K562 (cell line): ENCODE results near the gene SCN5A. TPM values are rescaled to one million over a fixed set of nuclear protein-coding genes. Genes with fewer than 3 reads are reported as not detected.

Experiments used
- ATAC-seq: fragments of 200-7000 bp; cut with Tn5 transposase; 3 replicates; pipeline ENCODE4 v1.9.1; 2020; ENCODE audit warnings: moderate library complexity
- BruUV-seq: library from RNA; stranded (reverse); fragments of 400-500 nt; replicated peaks from 2 replicates; lab custom pipeline; 2021; lab: Mats Ljungman, UMichigan
- CTCF ChIA-PET: fragments of 300-600 bp; formaldehyde crosslinking; extraction: SDS; loops from one replicate; lab custom pipeline; 2021; ENCODE audit warnings: low intra/inter-chr PET ratio; lab: Yijun Ruan, JAX
- POLR2A ChIA-PET: fragments of 300-600, 350-650 bp; sonication (Branson Sonifier 250); formaldehyde crosslinking; extraction: SDS; loops from one replicate; lab custom pipeline; 2021; ENCODE audit warnings: antibody characterized with exemption, inconsistent platforms; lab: Yijun Ruan, JAX
- DNase-seq, 4 experiments: peaks; one replicate each; pipeline versions ENCODE4 v3.0.0 to v3.0.0-alpha.2; 2011 to 2018; ENCODE audit warnings: low spot score in 3 of 4, mixed read lengths in 3 of 4; ENCODE audit errors: extremely low read depth in 1 of 4
- FAIRE-seq: peaks from 2 replicates; lab custom pipeline; 2011; peaks lifted over from hg19 to GRCh38; lab: Jason Lieb, UNC
- H2AFZ ChIP-seq: 2 replicates; pipeline ENCODE4 v1.6.0; 2011; ENCODE audit warnings: low read depth, low read length, control low read depth, inconsistent platforms
- H3K27ac ChIP-seq: fragments of 200-600 bp; 3 replicates; pipeline ENCODE4 v1.8.0; 2011; ENCODE audit warnings: low read depth, mild to moderate bottlenecking, control low read depth, inconsistent platforms, low read length, moderate library complexity, mixed read lengths; ENCODE audit errors: extremely low read depth
- H3K27me3 ChIP-seq, 2 experiments: fragments of 300-600 bp in 1 of 2; 2 replicates in 1 of 2; 3 replicates in 1 of 2; pipeline versions ENCODE4 v1.6.0 to v1.8.0; 2011; ENCODE audit warnings: inconsistent platforms in 2 of 2, low read length in 2 of 2, mild to moderate bottlenecking in 1 of 2, mixed read lengths in 1 of 2, moderate library complexity in 1 of 2; ENCODE audit not compliant: control insufficient read depth in 2 of 2, insufficient read depth in 2 of 2
- H3K36me3 ChIP-seq: fragments of 300-600 bp; 3 replicates; pipeline ENCODE4 v1.8.0; 2011; ENCODE audit warnings: mild to moderate bottlenecking, low read length, inconsistent platforms; ENCODE audit not compliant: control insufficient read depth, insufficient read depth
- H3K4me1 ChIP-seq, 2 experiments: fragments of 200-600 bp in 1 of 2; replicated peaks in 1 of 2; 2 replicates in 1 of 2; 3 replicates in 1 of 2; pipeline versions ENCODE4 v1.5.1 to v1.8.0; 2011; ENCODE audit warnings: inconsistent platforms in 2 of 2, low read length in 2 of 2, mild to moderate bottlenecking in 1 of 2, mixed read lengths in 1 of 2, moderate library complexity in 1 of 2; ENCODE audit not compliant: control insufficient read depth in 2 of 2, insufficient read depth in 2 of 2
- H3K4me2 ChIP-seq: 2 replicates; pipeline ENCODE4 v1.6.1; 2011; ENCODE audit warnings: low read length, control low read depth, inconsistent platforms, mixed read lengths; ENCODE audit not compliant: insufficient read depth
- H3K4me3 ChIP-seq: fragments of 200-600 bp; sonication (generic), shearing (Covaris generic); 2 replicates; pipeline ENCODE4 v1.5.1; 2016; ENCODE audit warnings: control low read depth, inconsistent platforms
- H3K79me2 ChIP-seq: fragments of 200-600 bp; 3 replicates; pipeline ENCODE4 v1.8.0; 2011; ENCODE audit warnings: low read length, inconsistent platforms; ENCODE audit not compliant: control insufficient read depth, insufficient read depth
- H3K9ac ChIP-seq, 2 experiments: 2 replicates each; pipeline versions ENCODE4 v1.6.0 to v1.6.1; 2011; ENCODE audit warnings: low read depth in 2 of 2, low read length in 2 of 2, control low read depth in 1 of 2, inconsistent platforms in 1 of 2, mild to moderate bottlenecking in 1 of 2, mixed read lengths in 1 of 2; ENCODE audit not compliant: insufficient read depth in 1 of 2
- H3K9me1 ChIP-seq: one replicate; pipeline ENCODE4 v1.6.0; 2011; ENCODE audit warnings: inconsistent platforms, mild to moderate bottlenecking, low read length, moderate library complexity; ENCODE audit not compliant: control insufficient read depth, insufficient read depth
- H3K9me3 ChIP-seq: replicated peaks from 2 replicates; pipeline ENCODE4 v1.5.1; 2011; ENCODE audit warnings: low read depth, low read length, inconsistent platforms; ENCODE audit not compliant: control insufficient read depth, insufficient read depth
- H4K20me1 ChIP-seq: replicated peaks from 2 replicates; pipeline ENCODE4 v1.6.1; 2011; ENCODE audit warnings: low read length, inconsistent platforms, mixed read lengths; ENCODE audit not compliant: control insufficient read depth, insufficient read depth
- ARID3A ChIP-seq: IDR thresholded peaks from 2 replicates; pipeline ENCODE4 v1.6.1; 2012; ENCODE audit warnings: low read depth, low read length, improper control_type of control experiment, borderline replicate concordance
- ATF3 ChIP-seq, 2 experiments: fragments of 450-650 bp in 1 of 2; sonication (generic) in 1 of 2; formaldehyde crosslinking in 1 of 2; IDR thresholded peaks in 1 of 2; conservative IDR thresholded peaks in 1 of 2; 2 replicates each; pipeline versions ENCODE4 v1.6.1 to v1.8.1; 2016 to 2023; ENCODE audit warnings: mild to moderate bottlenecking in 2 of 2, moderate library complexity in 2 of 2, inconsistent platforms in 1 of 2, missing genetic modification reagents in 1 of 2
- BRCA1 ChIP-seq, 2 experiments: fragments of 450-650 bp in 1 of 2; sonication (generic) in 1 of 2; formaldehyde crosslinking in 1 of 2; IDR thresholded peaks; 2 replicates each; pipeline versions ENCODE4 v1.5.0 to v1.6.1; 2017 to 2020; ENCODE audit warnings: mild to moderate bottlenecking in 1 of 2, missing genetic modification reagents in 1 of 2
- CHAMP1 ChIP-seq: fragments of 450-650 bp; IDR thresholded peaks from 2 replicates; pipeline ENCODE4 v1.6.1; 2016; ENCODE audit warnings: mild to moderate bottlenecking
- ELK3 ChIP-seq: fragments of 450-650 bp; formaldehyde crosslinking; IDR thresholded peaks from 2 replicates; pipeline ENCODE4 v1.4.0; 2020; ENCODE audit warnings: mild to moderate bottlenecking
- FOSL1 ChIP-seq: fragments of 200-800 bp; sonication (Bioruptor generic); conservative IDR thresholded peaks from 2 replicates; pipeline ENCODE4 v1.6.1; 2016; ENCODE audit warnings: missing genetic modification characterization, missing compliant biosample characterization
- FOXM1 ChIP-seq, 2 experiments: fragments of 450-650 bp in 1 of 2; sonication (generic) in 1 of 2; formaldehyde crosslinking in 1 of 2; IDR thresholded peaks; 2 replicates each; pipeline versions ENCODE4 v1.6.1 to v1.9.0; 2017 to 2022; ENCODE audit warnings: low read depth in 2 of 2, mild to moderate bottlenecking in 2 of 2, missing genetic modification reagents in 1 of 2, moderate library complexity in 1 of 2
- GTF2E2 ChIP-seq: fragments of 200-800 bp; sonication (Bioruptor generic); IDR thresholded peaks from 2 replicates; pipeline ENCODE4 v1.6.1; 2016; ENCODE audit warnings: missing genetic modification characterization, missing compliant biosample characterization
- HCFC1 ChIP-seq: IDR thresholded peaks from 2 replicates; pipeline ENCODE4 v1.6.1; 2012; ENCODE audit warnings: low read depth, low read length, improper control_type of control experiment
- JUND ChIP-seq, 2 experiments: IDR thresholded peaks; 2 replicates in 1 of 2; 3 replicates in 1 of 2; pipeline ENCODE4 v1.6.1; 2011; ENCODE audit warnings: borderline replicate concordance in 2 of 2, low read depth in 2 of 2, low read length in 2 of 2, improper control_type of control experiment in 1 of 2, missing biosample characterization in 1 of 2, missing genetic modification characterization in 1 of 2, missing genetic modification reagents in 1 of 2
- MCM5 ChIP-seq: fragments of 450-650 bp; IDR thresholded peaks from 2 replicates; pipeline ENCODE4 v1.6.1; 2016; ENCODE audit warnings: low read depth
- SPI1 ChIP-seq: IDR thresholded peaks from 2 replicates; pipeline ENCODE4 v1.6.1; 2011; ENCODE audit warnings: low read depth, low read length, control low read depth, borderline replicate concordance
- SRSF1 ChIP-seq: fragments of 200-400 bp; formaldehyde crosslinking; IDR thresholded peaks from 2 replicates; pipeline ENCODE4 v1.6.1; 2017; ENCODE audit warnings: mild to moderate bottlenecking, low read depth, low read length, moderate library complexity
- ZNF347 ChIP-seq: fragments of 450-650 bp; formaldehyde crosslinking; IDR thresholded peaks from 2 replicates; pipeline ENCODE4 v1.4.0; 2020; ENCODE audit warnings: low read depth, mild to moderate bottlenecking, moderate library complexity
- ZNF354B ChIP-seq: fragments of 250-450 bp; sonication (Bioruptor Pico); IDR thresholded peaks from 2 replicates; pipeline ENCODE4 v1.4.0; 2020
- WGBS: fragments of 100-300 bp; shearing (Covaris generic); methylation state at CpG from one replicate; pipeline ENCODE4 v1.1.6; 2016; ENCODE audit warnings: low coverage, mixed read lengths; ENCODE audit not compliant: insufficient coverage; ENCODE audit errors: missing lambda C conversion rate; 5-methylcytosine and 5-hydroxymethylcytosine counted together
- in situ Hi-C: fragments of 300-500 bp; cut with MboI; formaldehyde crosslinking; loops from 4 replicates; pipeline ENCODE4 v1.15.0; 2018; ENCODE audit warnings: inconsistent platforms, mixed read lengths
- intact Hi-C: fragments of 100-400 bp; cut with micrococcal nuclease; formaldehyde crosslinking; loops from 2 replicates; pipeline ENCODE4 v1.14.2; 2022
- polyA plus RNA-seq, 8 experiments: library from polyadenylated mRNA; depleted of rRNA in 4 of 8; stranded (reverse) in 5 of 8; unstranded in 3 of 8; fragments of >200 nt; fragmentation: Nextera tagmentation in 2 of 8; fragmentation: Illumina TruSeq in 1 of 8; extraction: Ambion mirVana in 2 of 8; extraction: Trizol in 1 of 8; gene quantifications; 2 replicates each; pipeline versions ENCODE4 v1.2.1 to v1.2.3, GENCODE V29; 2011 to 2014; ENCODE audit warnings: inconsistent platforms in 1 of 8, missing spikeins in 1 of 8
- total RNA-seq, 7 experiments: library from RNA; depleted of rRNA in 6 of 7; stranded (reverse); fragments of >200 nt in 6 of 7; fragmentation: Illumina TruSeq in 2 of 7; extraction: Trizol in 2 of 7; gene quantifications; 2 replicates each; pipeline versions ENCODE4 v1.2.1 to v1.2.3, GENCODE V29; 2011 to 2021; ENCODE audit warnings: low replicate concordance in 1 of 7

Gene SCN5A
- total and polyA plus RNA-seq, 9 of the 15 experiments (the other 6 are each of a cell fraction or from before 2014, with no cell fraction given), result 0.07 to 1.4 (median 0.21) TPM; not detected in 2

- no peak overlapping the region for H3K4me2 ChIP-seq
- no peak for FAIRE-seq
- H3K9me1 ChIP-seq, result no peaks in the 10 kb centered on the region
- H3K27ac ChIP-seq, result no peak overlapping the region
- intact Hi-C loops (no loop called here), in situ Hi-C loops (no loop called here)
- H3K4me3 ChIP-seq, result no peak overlapping the region
- H4K20me1 ChIP-seq, result no peaks in the 10 kb centered on the region
- peaks cover 7% of the 10 kb centered on the region; the same call in 2 of the 3 replicates for H3K36me3 ChIP-seq
- no peaks in the 10 kb centered on the region for H3K4me1 ChIP-seq
- no peaks in the 10 kb centered on the region for H3K9me3 ChIP-seq
- no peak overlapping the region for H2AFZ ChIP-seq
- H3K27me3 ChIP-seq, result no peaks in the 10 kb centered on the region
- ChIA-PET CTCF (interaction anchor here (1.1 to 1.3 kb wide), 2 partner anchors 19 to 512 kb away, joined by 3 to 4 read pairs; no protein-coding TSS in a partner anchor), POLR2A (interaction anchor here (0.6 to 1.3 kb wide), 4 partner anchors 8 to 711 kb away, joined by 3 read pairs; no protein-coding TSS in a partner anchor)
- no peak overlapping the region for H3K9ac ChIP-seq
- WGBS, result 17% methylated on average over 1 of the region's 1 CpG
- no peak for DNase-seq
- no peak for ATAC-seq
- no TSS peak for BruUV-seq
- H3K79me2 ChIP-seq, result no peaks in the 10 kb centered on the region
- TF ChIP-seq MCM5, result no peak
- TF ChIP-seq ARID3A, result no peak
- TF ChIP-seq SPI1, result no peak
- no peak for TF ChIP-seq ELK3 (CRISPR knock-in tag)
- TF ChIP-seq ATF3 (IDR thresholded peaks at IDR 0.05), result peak; percentile 79
- no peak for TF ChIP-seq ATF3 (CRISPR knock-in tag; conservative IDR thresholded peaks at IDR 0.05)
- TF ChIP-seq CHAMP1, result no peak
- TF ChIP-seq JUND (IDR thresholded peaks at IDR 0.05; ENCODE audit: borderline replicate concordance, low read depth, low read length), result peak; percentile 70; the same call in 1 of the 2 replicates
- peak; percentile 75 for TF ChIP-seq JUND (tag; IDR thresholded peaks at IDR 0.05; ENCODE audit: borderline replicate concordance, low read depth, low read length)
- TF ChIP-seq ZNF347, result no peak
- TF ChIP-seq BRCA1 (IDR thresholded peaks at IDR 0.05), result no peak
- TF ChIP-seq BRCA1 (CRISPR knock-in tag; IDR thresholded peaks at IDR 0.05), result no peak
- no peak for TF ChIP-seq SRSF1
- TF ChIP-seq GTF2E2 (tag), result no peak
- TF ChIP-seq HCFC1, result no peak
- no peak for TF ChIP-seq FOXM1 (IDR thresholded peaks at IDR 0.05; ENCODE audit: low read depth)
- no peak for TF ChIP-seq FOXM1 (CRISPR knock-in tag; IDR thresholded peaks at IDR 0.05; ENCODE audit: low read depth)
- peak; percentile 76 for TF ChIP-seq FOSL1
- no peak for TF ChIP-seq ZNF354B (CRISPR knock-in tag)
Observed at GRCh38 chr3:38519000-38519399, 130.5 kb downstream of the SCN5A start.
